Astrocyte of the cerebellum (primary cell): ENCODE measurements around the gene SHANK2.

Source experiments
- DNase-seq: peaks from one replicate; pipeline ENCODE4 v3.0.0-alpha.2; 2011; ENCODE audit warnings: low read depth
- H3K4me3 ChIP-seq: 2 replicates; pipeline ENCODE4 v1.5.1; 2011; ENCODE audit warnings: mild to moderate bottlenecking, low read depth, low read length, moderate library complexity
- in situ Hi-C: cut with HindIII; loops from 2 replicates; pipeline ENCODE4 v1.10.0; 2017; ENCODE audit warnings: low sequenced_read_pairs
- TF ChIP-seq, protein P1 (sequence below): IDR thresholded peaks from 2 replicates; pipeline ENCODE4 v1.5.1; 2012; ENCODE audit warnings: low read length, low read depth, moderate library complexity, mild to moderate bottlenecking; ENCODE audit errors: missing control alignments

The SHANK2 gene

GRCh38 chr11:71208011-71208774, 44.2 kb downstream of the SHANK2 start:
- TF ChIP-seq, protein P1, sequence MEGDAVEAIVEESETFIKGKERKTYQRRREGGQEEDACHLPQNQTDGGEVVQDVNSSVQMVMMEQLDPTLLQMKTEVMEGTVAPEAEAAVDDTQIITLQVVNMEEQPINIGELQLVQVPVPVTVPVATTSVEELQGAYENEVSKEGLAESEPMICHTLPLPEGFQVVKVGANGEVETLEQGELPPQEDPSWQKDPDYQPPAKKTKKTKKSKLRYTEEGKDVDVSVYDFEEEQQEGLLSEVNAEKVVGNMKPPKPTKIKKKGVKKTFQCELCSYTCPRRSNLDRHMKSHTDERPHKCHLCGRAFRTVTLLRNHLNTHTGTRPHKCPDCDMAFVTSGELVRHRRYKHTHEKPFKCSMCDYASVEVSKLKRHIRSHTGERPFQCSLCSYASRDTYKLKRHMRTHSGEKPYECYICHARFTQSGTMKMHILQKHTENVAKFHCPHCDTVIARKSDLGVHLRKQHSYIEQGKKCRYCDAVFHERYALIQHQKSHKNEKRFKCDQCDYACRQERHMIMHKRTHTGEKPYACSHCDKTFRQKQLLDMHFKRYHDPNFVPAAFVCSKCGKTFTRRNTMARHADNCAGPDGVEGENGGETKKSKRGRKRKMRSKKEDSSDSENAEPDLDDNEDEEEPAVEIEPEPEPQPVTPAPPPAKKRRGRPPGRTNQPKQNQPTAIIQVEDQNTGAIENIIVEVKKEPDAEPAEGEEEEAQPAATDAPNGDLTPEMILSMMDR: no peak
- in situ Hi-C loops: no loop called here
- no peak for DNase-seq
- no peak overlapping the region for H3K4me3 ChIP-seq

- no peak for DNase-seq
- in situ Hi-C loops: no loop called here
- TF ChIP-seq, protein P1: no peak
- H3K4me3 ChIP-seq: no peak overlapping the region
These were observed 44.8 kb downstream of the SHANK2 start for GRCh38 chr11:71207563-71207962.

DNA sequence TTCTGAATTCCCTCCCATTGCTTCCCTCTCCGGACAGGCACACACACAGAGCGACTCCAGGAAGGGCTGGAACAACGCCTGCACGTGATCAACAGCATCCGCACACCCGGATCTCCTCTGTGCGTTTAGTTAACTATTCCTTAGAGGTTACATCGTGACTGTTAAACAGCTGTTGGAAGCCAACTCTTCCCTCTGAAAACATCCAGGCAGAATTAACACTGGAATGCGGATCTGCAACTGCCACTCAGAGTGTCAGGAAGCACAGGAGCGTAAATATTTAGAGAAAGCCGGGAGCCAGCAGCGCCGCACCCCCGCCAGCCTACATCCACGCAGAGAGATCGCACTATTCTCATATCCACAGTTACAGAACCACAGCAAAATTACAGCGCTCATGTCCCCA, 46.2 kb downstream of the SHANK2 start:
- DNase-seq: no peak
- in situ Hi-C loops: no loop called here
- TF ChIP-seq, protein P1: no peak
- no peak overlapping the region for H3K4me3 ChIP-seq

GRCh38 chr11:71204748-71205664, 47.4 kb downstream of the SHANK2 start:
- no peak overlapping the region for H3K4me3 ChIP-seq
- TF ChIP-seq, protein P1: no peak
- DNase-seq: no peak
- in situ Hi-C loops: no loop called here

- DNase-seq: no peak
- in situ Hi-C loops: no loop called here
- TF ChIP-seq, protein P1: no peak
- H3K4me3 ChIP-seq: no peak overlapping the region
These were observed 48.1 kb downstream of the SHANK2 start for GRCh38 chr11:71204294-71204693.

GRCh38 chr11:71203681-71204080, 48.7 kb downstream of the SHANK2 start:
- in situ Hi-C loops: no loop called here
- TF ChIP-seq, protein P1: no peak
- H3K4me3 ChIP-seq: no peak overlapping the region
- DNase-seq: no peak
